Gastroesophageal sphincter (tissue), 3 donors: ENCODE data around the gene TEAD2.

Experiments used
- EP300 ChIP-seq: sonication (generic); formaldehyde crosslinking; IDR thresholded peaks from one replicate; pipeline ENCODE4 v1.6.1; 2017; ENCODE audit warnings: antibody characterized with exemption, mild to moderate bottlenecking
- POLR2A ChIP-seq, 2 donors: fragments of 450-650 bp; IDR thresholded peaks; one replicate each; pipeline ENCODE4 v1.6.1; 2017; ENCODE audit warnings: antibody characterized with exemption in 2 of 2, mild to moderate bottlenecking in 2 of 2, moderate library complexity in 1 of 2
- TF ChIP-seq, protein P1 (sequence below), 4 experiments: fragments of 200-600 bp in 2 of 4; fragments of 450-650 bp in 2 of 4; sonication (generic) in 1 of 4; IDR thresholded peaks; one replicate each; pipeline ENCODE4 v1.5.1; 2017 to 2019; ENCODE audit warnings: antibody characterized with exemption in 4 of 4, mild to moderate bottlenecking in 2 of 4, moderate library complexity in 2 of 4

DNA sequence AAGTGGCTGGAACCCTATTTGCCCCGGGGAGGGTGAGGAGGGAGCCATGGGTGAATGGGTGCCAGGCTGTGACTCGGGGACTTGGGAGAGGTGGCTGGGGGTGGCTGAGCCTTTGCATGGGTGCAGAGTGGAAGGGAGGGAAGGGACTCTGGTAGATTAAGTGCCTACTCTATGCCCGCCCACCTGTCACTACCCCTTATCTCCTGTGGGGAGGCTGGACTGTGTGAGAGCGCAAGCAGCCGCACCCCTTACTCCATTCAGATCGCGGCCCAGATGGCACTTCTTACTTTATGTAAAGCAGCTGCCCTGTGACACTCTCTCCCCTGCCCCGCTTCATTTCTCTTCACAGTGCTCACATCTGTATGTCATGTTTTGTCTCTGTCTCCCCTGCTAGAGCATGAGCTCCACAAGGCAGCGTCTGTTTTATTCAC, 28.7 kb upstream of the TEAD2 start:
- TF ChIP-seq, protein P1, sequence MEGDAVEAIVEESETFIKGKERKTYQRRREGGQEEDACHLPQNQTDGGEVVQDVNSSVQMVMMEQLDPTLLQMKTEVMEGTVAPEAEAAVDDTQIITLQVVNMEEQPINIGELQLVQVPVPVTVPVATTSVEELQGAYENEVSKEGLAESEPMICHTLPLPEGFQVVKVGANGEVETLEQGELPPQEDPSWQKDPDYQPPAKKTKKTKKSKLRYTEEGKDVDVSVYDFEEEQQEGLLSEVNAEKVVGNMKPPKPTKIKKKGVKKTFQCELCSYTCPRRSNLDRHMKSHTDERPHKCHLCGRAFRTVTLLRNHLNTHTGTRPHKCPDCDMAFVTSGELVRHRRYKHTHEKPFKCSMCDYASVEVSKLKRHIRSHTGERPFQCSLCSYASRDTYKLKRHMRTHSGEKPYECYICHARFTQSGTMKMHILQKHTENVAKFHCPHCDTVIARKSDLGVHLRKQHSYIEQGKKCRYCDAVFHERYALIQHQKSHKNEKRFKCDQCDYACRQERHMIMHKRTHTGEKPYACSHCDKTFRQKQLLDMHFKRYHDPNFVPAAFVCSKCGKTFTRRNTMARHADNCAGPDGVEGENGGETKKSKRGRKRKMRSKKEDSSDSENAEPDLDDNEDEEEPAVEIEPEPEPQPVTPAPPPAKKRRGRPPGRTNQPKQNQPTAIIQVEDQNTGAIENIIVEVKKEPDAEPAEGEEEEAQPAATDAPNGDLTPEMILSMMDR (IDR thresholded peaks at IDR 0.05): no peak
- TF ChIP-seq POLR2A (IDR thresholded peaks at IDR 0.05): no peak
- no peak for TF ChIP-seq EP300
